CD4-positive, alpha-beta T cell treated with Interleukin-17A for 1 hour (primary cell): Measurements from ENCODE around the gene ZDHHC12.
A peak's percentile ranks its signal among the peaks of the same experiment; 100 is the strongest.

Source experiments
- DNase-seq: peaks from one replicate; pipeline ENCODE4 v3.0.0-alpha.2; 2020

Gene ZDHHC12, protein sequence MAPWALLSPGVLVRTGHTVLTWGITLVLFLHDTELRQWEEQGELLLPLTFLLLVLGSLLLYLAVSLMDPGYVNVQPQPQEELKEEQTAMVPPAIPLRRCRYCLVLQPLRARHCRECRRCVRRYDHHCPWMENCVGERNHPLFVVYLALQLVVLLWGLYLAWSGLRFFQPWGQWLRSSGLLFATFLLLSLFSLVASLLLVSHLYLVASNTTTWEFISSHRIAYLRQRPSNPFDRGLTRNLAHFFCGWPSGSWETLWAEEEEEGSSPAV

DNA sequence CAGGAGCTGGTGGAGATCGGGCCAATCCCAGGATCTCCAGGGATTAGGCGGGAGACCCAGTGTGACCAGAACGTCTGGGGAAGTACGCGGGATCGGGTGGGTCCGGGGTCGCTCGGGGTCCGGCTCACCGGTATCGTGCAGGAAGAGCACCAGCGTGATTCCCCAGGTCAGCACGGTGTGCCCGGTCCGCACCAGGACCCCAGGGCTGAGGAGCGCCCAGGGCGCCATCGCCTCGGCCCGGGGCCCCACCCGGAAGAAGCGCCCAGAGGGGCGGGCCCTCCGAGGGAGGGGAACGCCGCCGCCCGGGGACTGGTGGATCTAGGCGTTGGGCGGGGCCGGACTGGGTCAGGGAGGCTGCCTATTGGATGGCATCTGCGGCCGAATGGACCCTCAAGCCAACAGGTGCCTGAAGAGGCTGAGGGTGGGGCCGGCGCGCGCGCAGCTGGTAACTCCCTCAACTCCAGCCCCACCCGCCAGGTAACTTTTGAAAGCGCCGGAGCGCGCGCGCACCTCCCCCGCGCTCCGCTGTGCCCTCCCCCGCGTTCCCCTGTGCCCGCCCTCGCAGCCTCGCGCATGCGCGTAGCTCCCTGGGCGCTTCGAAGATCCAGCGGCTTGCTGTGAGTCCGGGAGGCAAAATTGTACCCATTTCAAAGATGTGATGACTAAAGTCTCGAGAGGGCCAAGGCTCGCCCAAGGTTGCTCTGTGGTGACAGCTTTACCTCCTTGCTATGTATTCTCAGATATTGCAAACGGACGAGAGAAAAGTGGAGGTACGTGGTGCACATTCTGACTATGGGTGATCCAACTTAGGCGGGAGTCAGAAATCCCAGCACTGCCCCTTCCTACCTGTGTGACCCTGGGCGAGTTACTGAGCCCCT, at the start of gene ZDHHC12:
TSS of gene ZDHHC12 (minus strand) at position 262 of the 878 bp plus-strand sequence. CDS start at position 228, 34 bp downstream.
- DNase-seq: peak; percentile 99

DNA sequence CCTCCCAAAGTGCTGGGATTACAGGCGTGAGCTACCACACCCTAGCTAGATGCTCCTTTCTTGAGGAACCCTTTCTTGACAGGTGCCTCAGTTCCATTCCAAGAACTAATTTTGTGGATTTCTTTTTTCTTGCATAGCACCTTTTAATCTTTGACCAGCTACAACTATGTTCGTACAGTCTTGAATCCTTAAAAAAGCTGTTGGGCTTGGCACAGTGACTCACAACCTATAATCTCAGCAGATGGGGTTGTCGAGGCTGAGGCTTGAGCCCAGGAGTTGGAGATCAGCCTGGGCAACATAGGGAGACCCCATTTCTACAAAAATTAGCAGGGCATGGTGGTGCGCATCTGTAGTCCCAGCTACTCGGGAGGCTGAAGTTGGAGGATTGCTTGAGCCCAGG, 49.1 kb upstream of the ZDHHC12 start:
- DNase-seq: no peak

DNA sequence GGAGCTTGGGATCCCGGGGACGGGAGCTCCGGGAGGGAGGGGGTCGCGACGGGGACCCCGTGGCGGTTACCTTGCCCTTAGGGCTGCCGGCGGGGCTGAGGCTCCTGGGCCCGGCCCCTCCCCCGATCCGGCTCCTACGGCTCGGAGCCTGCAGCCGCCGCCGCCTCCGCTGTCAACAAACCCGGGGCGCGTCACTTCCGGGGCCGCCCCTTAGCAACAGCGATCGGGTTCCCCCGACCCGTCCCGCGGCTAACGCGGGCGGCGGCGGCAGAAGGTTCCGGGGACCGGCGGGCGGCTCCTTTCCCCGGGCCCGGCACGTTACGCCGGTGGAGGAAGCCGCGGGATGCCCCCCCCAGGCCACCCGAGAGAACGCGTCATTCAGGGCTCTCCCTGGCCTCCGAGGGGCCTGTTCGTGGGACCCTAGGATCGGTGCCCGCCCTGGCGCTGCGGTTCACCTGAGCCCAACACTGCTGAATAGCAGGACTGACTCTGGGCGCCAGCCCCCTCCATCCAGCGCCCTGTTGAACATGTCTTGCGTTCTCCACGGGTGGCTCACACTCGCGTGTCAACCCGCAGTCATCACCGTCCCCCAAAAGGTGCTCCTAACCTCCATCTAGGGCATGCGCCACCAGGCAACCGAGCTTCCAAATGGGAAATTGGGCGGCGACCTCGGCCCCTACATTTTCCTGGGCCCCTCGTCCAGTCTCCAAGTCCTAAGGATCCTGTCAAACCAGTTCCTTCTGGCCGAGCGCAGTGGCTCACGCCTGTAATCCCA, 48.0 kb upstream of the ZDHHC12 start, which contains the start of gene ZER1:
TSS of gene ZER1 (minus strand) at position 183 of the 775 bp plus-strand sequence. CDS start 16,362 bp downstream, outside the sequence.
- DNase-seq: peak; percentile 93

DNA sequence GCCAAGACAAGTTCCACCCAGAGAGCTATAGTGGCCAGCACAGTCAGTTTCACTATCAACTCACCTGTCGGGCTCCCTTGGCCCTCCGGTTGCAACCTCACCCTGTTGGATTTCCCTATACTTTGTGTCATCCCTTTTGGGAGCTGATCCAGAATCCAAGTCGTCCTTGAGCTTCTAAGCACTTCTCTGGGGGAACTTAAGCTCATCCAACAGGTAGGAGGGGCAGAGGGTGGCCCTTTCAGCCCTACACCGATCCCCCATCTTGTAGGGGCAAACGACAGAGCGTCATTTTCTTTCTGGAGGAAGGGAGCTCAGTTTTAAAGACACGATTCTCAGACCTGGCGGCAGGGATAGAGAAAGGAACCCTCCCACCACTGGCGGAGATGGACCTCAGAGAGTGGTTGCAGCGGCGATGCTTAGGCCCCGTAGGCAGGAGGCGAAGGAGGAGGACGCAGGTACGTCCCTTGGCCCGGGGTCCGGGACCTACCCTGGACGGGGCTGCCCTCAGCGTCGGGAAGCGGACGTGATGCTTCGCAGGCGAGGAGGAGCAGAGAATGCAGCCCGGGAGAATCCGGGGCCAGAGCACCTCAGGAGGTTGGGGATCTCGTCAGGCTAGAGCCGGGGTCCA, 47.3 kb upstream of the ZDHHC12 start:
- DNase-seq: no peak

DNA sequence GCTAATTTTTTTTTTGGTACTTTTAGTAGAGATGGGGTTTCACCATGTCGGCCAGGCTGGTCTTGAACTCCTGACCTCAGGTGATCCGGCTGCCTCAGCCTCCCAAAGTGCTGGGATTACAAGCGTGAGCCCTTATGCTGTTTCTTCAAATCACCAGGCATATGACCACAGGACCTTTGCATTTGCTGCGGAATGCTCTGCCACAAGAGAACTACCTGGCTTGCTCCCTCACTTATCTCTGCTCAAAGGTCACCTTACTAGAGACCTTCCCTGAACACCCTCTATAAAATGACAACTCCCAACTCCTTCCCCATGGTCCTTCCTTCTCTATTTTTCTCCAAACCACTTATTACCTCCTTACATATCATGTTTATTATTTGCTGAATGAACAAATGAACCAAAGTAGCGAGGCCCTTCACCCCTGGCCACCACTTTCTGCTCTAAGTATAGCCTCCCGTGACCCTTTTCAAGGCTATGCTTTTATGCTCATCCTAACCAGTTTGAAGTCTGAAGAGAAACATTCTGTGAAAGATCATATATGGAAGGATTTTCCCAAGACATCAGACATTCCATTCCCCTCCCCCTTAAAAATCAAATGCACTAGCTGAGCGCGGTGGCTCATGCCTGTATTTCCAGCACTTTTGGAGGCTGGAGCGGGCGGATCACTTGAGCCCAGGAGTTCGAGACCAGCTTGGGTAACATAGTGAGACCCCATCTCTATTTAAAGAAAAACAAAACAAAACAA, 46.5 kb upstream of the ZDHHC12 start:
- DNase-seq: no peak

DNA sequence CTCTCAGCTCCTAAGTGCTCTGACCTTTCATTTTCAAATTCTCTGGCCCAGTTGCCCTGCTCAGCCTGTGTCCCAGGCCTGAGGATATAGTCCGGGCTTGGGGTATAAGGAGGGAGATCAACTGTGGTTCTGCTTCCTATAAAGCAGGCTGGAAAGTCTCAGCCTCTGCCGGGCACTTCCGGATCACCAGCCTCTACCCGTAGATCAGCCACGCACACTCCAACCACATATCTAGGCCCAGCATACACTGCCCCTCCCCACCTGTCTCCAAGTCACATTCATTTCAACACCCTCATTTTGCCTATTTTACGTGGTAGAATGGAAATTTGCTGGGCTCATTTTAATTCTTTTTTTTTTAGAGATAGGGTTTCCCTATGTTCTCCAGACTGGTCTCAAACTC, 44.7 kb upstream of the ZDHHC12 start:
- DNase-seq: no peak

DNA sequence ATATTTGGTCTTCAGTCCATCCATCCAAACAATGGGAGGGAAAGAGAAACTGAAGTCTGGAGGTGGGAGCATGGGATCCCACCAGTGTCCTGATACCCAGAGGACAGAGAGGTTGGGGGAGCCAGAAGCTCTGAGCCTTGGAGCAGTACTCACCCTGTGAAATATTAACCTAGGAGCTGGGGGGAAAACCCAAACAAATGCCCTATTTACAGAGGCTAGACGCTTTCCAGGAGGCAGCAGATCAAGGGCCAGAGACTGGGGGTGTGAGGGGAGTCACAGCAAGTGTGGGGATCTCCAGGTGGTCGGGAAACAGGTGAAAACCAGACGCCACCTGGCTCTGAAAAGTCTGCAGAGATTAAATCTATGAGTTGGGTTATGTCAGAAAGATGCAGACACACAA, 41.6 kb upstream of the ZDHHC12 start:
- DNase-seq: no peak

DNA sequence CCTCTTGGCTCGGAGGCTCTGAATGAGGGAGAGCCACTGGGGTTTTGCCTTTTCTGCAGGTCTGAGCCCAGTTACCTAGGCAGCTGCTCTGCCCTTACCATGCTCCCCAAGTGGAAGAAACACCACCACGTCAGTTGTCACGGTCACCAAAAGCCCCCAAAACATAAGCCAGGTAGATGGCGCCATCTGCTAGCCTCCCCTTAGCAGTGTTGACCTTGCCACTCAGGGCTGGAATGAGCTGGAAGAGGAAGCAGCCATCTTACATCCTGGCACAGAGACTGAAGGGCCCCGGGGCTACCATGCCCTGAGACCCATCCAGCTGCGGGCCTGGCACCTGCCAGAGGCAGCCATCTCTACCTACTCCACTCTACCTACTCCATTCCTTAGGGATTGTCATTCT, 40.4 kb upstream of the ZDHHC12 start:
- DNase-seq: no peak

DNA sequence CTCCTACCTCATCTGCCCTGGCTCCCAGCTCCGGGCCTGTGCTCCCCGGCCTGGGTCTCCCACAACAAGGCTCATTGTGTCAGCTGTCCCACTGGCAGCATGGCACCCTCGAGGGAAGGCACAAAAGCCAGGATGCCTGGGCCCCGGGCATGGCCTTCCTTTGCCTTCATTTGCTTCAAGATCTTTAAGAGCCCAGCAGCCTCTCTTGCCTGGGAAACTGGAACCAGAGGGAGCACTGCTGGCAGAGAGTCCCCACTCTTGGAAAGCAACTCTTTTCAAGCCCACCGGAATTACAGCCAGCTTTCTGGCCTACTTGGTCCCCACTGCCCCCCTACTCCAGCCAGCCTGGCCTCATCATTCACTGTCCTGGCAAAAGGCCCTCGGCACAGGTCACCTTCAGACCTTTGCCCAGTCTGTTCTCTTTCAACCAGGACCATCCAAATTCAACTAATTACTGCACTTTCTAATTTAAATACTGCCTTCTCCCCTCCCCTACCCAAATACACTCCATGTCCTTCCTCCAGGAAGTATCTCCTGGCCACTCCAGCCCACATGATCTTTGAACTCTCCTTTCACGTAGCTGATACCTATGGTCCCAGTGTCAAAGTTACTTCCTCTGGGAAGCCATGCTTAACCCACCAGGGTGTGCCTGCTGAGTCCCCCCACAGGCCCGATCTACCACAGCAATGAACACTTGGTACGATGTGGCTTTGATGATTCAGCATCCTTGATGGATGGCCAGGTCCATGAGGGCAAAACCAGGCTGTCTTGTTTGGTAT, 38.9 kb upstream of the ZDHHC12 start:
- no peak for DNase-seq

DNA sequence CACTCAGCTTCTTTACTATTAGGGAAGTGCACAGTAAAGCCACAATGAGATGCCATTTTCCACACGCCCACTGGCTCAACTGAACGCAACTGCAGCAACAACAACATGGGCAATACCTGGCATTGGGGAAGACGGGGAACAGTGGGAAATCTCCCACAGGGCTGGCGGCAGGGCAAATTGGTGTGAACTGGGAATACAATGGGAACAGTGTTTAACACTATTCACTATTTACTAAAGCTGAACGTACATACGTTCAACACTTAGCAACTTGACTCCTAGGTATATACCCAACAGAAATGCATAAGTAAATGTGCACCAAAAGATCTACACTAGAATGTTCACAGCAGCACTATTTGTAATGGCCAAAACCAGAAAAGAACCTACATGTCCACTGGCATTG, 33.7 kb upstream of the ZDHHC12 start:
- no peak for DNase-seq

DNA sequence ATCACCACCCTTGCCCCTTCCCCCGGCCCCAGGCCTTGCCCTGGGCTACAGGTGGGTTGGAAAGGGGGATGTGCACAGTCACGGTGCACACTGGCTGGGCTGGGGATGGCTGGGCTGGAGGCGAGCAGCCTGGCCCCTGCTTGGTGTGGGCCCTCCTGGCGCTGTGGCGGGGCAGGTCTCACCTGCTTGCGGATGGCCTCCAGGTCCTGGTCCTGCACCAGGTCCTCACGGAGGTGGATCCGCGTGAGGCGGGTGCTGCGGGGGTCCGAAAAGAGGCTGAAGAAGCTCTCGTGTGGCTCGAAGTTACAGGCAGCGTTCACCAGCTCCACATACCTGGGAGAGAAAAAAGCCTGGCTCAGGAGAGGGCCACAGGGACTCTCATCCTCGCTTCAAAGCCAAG, 29.7 kb upstream of the ZDHHC12 start:
- no peak for DNase-seq

DNA sequence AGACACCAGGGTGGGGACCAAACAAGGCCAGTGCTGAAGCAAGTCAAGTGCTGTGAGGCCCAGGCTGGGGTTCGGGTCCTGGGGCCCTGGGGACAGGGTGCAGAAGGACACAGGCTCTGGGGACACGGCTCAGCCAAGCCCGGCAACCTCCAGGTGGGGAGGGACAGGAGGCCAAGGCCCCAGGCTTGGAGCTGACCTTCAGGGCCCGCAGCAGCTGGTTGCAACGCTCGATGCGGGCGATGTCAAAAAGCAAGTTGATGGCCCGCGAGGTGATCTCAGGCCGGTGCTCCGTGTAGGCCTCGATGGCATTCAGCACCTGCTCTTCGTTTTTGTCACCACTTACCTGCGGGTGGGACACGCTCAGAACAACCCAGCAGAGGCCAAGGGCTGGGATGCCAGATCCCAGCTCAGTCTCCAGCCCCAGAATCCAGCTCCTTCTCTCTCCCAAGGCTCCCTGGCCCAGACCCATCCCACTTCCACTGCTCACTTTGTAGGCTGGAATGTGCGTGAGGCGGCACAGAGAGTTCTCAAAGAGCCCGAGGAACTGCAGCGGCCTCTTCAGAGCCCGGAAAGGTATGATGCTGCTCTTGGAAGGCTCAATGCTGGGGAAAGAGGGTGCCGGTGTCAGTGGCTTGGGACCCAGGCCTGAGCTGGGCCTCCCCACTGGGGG, 27.1 kb upstream of the ZDHHC12 start:
- DNase-seq: no peak

DNA sequence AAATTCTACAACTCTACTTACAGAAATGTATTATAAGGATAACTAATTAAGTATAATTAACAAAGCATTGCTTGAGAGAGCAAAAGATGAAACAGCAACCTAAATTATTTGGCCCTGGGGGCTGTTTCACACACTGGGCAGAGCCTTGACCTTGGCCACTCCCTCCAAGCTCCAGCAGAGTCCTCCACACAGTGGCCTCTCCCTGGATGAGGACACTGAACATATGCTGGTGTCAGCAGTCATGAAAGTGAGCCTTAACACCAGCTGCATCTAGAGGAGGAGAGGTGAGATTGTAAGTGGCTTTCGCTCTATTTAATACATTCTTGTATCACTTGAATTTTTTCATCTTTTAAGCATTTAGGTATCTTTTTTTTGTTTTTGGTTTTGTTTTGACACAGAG, 23.3 kb upstream of the ZDHHC12 start:
- no peak for DNase-seq

DNA sequence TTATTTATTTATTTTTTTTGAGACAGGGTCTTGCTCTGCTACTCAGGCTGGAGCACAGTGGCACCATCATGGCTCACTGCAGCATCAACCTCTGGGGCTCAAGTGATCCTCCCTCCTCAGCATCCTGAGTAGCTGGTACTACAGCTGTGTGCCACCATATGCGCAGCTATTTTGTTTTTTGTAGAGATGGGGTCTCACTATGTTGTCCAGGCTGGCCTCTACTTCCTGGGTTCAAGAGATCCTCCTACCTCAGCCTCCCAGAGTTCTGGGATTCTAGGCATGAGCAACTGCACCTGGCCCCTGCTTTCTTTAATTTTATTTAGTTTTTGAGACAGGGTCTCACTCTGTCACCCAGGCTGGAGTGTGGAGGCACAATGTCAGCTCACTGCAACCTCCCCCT, 19.5 kb upstream of the ZDHHC12 start:
- DNase-seq: no peak

DNA sequence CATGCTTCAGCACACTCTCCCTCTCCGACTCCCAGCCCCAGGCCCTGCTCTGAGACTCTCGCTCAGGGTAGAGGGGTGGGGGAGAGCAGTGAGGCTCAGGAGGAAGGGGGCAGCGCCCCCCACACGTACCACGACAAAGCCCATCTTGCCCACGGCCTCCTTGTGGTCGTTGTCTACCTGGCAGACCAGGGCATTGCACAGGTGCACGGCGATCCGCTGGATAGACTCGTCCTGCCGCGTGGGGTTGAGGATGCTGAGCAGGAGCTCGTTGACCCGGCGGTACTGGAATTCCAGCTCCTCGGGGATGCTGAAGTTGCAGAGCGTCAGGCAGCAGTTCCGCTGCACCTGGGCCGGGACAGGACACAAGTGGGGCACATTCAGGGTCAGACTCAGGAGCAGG, 18.5 kb upstream of the ZDHHC12 start:
- no peak for DNase-seq

DNA sequence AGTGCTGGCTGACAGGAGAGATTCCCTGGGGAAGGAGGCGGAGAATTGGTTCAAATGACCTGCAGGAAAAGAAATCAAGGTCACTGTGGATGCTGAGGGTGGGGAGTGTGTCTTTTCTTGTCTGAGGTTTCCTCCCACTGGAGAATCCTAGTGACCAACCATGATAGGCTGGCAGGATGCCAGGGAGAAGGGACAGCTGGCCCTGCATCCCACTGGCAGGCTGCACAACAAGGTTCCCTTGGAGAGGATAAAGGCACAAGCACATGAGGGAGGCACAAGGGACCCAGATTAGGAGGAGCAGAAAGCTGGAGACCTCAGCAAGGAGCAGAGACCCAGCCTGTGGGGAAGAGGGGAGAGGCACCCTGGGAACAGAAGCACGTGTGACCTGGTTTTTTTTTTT, 11.4 kb upstream of the ZDHHC12 start:
- DNase-seq: no peak

DNA sequence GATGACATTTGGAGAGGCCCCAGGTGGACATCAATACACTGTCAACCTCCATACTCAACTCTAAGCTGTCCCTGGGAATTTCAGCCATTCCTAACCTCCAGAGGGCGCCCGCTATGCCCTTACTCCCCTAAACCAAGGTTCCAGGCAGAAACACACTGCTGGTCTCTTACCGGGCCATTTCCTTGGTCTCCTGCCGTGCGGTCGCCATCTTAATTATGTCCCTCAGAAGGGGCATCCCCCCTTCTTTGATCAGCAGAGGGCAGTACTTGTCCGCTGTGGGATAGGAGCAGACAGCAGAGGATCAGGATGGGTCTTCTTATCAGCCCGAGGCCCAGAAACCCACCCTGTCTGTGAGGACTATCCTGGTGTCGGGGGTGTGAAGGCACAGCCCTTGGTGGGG, 9.3 kb upstream of the ZDHHC12 start:
- DNase-seq: no peak

DNA sequence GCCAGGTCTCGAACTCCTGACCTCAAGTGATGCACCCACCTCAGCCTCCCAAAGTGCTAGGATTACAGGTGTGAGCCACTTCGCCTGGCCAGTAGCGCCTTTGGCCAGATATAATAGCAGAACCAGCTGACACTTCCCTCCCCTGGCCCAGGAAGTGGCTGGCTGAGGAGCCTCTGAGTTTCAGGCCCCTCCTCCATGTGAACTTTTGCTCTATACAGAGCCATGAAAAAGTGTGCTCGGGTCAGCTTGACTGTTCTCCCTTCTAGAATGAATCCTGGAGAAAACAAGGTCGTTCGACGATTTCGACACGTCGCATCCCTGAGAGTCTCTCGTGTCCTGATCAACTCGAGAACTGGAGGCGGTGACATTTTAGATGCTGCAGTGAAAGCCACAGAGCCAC, 8.6 kb upstream of the ZDHHC12 start:
- DNase-seq: no peak

DNA sequence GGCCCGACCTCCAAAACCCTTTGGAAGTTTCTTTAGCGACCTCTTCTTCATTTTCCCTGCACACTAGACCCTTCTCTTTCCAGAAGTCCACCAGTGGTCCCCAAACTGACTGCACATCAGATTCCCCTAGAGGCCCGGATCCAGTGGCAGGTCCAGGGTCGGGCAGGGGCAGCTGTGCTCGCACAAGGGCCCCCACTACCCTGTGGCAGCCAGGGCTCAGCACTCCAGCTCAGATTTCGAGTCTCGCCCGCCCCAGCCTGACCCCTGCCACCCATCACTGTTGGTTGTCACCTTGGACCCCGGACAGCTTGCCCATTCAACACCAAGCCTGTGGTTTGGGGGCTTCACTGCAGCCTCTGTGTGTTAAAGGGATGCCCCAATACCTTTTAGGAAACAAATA, 7.8 kb upstream of the ZDHHC12 start:
- no peak for DNase-seq

DNA sequence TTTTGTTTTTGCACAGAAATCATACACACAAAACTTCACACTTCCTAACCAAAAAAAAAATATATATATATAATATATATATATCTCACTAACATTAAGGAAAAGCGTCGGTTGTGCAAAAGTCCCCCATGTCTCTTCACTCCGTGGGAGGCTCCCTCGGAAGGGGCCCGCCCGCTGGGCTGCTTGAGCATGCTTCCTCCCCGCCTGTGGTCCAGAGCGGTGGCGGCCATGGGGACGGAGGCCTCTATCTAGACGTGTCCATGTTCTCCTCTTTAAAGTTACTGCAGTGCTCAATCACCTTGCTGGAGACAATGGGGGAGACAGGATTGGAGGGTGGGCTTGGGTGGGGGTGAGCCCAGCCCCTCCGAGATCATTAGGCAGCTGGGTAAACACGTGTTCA, 7.2 kb upstream of the ZDHHC12 start:
- no peak for DNase-seq
